GM18861 (cell line): ENCODE measurements around the gene TMEM107.

Source experiments
- ATAC-seq: cut with Tn5 transposase; IDR thresholded peaks from one replicate; pipeline ENCODE4 v1.9.1; 2021; ENCODE audit not compliant: unreplicated experiment

The TMEM107 gene

GRCh38 chr17:8138672-8139371 lies 37.4 kb downstream of the TMEM107 start:
- ATAC-seq, result peak; percentile 68

DNA sequence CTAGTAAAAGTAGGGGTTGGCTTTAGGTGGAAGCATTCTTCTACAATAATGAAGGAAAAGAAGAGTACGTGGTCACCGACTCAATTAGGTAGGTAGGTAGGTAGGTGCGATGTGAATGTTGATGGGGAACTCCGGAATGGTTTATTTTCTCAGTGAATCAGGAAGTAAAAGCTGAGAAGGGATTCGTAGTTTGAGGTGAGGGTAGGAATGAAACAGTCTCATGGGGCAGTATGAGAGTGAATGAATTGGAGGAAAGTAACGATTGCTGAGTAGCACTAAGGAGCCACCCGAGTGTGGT lies 37.9 kb downstream of the TMEM107 start:
- ATAC-seq, result no peak

DNA sequence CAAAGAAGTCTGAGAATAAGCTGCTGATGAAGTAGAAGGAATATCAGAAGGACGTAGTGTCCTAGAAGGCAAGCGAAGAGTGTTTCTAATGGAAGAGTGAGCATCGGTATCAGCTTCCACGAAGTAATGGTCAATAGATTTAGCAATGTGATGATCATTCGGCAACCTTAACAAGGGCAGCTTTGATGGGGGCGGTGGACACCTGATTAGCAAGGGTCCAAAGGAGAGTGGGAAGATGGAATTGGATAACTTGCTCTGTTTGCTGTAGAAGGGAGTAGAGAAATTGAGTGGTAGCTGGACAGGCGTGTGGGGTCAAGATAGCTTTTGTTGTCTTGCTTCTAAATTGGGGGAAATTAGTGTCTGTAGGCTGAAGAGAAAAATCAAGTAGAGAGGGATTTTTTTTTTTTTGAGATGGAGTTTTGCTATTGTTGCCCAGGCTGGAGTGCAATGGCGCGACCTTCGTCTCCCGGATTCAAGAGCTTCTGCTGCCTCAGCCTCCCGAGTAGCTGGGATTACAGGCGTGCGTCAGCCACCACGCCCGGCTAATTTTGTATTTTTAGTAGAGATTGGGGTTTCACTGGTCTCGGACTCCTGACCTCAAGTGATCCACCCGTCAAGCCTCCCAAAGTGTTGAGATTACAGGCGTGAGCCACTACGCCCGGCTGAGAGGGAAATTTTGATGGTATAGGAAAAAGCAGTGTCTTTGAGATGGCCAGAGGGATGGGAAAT lies 38.4 kb downstream of the TMEM107 start:
- no peak for ATAC-seq

GRCh38 chr17:8133941-8134340 lies 42.2 kb downstream of the TMEM107 start:
- no peak for ATAC-seq

GRCh38 chr17:8133399-8133798 lies 42.8 kb downstream of the TMEM107 start:
- no peak for ATAC-seq

DNA sequence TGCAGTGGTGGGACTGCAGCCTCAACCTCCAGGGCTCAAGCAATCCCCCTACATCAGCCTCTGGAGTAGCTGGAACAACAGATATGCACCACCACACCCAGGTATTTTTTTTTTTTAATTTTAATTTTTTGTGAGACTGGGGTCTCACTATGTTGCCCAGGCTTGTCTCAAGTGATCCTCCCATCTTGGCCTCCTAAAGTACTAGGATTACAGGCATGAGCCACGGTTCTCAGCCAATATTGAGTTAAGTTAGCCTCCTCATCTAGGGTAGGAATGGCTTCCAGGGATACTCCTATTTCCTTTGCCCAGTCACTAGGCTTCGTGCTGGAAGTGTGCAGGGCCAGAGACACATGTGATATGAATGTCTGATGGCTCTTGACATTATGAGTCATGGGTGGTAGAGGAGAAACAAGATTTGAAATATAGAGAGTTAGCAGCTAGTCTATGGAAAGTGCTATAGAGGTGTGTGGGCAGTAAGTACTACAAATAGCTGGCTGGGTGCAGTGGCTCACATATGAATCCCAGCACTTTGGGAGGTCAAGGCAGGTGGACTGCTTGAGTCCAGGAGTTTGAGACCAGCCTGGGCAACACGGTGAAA lies 44.2 kb downstream of the TMEM107 start:
- ATAC-seq, result no peak

- no peak for ATAC-seq
Measured at GRCh38 chr17:8128125-8128784, 47.9 kb downstream of the TMEM107 start.

- ATAC-seq, result no peak
Measured at GRCh38 chr17:8126491-8127066, 49.6 kb downstream of the TMEM107 start.

GRCh38 chr17:8125947-8126490 lies 50.2 kb downstream of the TMEM107 start:
- no peak for ATAC-seq

DNA sequence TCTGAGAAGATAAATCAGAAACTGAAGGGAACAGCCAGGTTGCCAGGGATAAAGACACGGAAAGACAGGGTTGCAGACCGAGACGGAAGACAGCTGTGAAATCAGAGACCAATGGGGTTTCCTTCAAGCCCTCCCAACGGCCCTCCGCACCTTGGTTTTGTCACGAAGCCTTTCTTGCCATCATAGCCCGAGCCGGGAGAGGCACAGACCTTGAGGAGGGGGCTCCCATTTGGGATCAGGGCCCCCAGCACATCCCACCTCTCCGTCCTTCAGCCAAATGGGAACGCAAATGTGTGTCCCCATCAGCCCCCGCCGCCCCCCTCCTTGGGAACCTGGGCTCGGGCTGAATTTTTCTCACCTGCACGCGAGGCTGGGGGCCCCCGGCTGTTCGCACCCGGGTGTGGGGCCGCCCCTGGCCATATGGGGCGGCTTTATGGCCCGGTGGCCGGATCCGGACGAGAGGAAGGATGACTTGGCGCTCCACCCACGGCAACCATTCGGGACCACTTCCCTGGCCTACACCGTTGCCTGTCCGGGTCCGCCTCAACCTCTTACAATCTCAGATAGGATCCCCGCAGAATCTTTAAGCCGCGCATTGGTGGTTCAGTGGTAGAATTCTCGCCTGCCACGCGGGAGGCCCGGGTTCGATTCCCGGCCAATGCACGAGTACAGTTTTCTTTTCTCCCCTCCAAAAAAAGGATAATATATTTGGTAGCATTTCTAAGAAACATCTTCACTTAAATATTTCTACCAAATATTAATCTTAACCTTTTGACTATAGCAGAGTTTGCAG lies 50.8 kb downstream of the TMEM107 start:
- no peak for ATAC-seq

- ATAC-seq, result no peak
Measured at GRCh38 chr17:8124350-8125153, 51.6 kb downstream of the TMEM107 start.

GRCh38 chr17:8123695-8124349 lies 52.4 kb downstream of the TMEM107 start, which contains the start of gene HES7:
HES7 (minus strand) TSS chr17:8124106; CDS start chr17:8124084, 22 bp downstream.
- ATAC-seq, result no peak

DNA sequence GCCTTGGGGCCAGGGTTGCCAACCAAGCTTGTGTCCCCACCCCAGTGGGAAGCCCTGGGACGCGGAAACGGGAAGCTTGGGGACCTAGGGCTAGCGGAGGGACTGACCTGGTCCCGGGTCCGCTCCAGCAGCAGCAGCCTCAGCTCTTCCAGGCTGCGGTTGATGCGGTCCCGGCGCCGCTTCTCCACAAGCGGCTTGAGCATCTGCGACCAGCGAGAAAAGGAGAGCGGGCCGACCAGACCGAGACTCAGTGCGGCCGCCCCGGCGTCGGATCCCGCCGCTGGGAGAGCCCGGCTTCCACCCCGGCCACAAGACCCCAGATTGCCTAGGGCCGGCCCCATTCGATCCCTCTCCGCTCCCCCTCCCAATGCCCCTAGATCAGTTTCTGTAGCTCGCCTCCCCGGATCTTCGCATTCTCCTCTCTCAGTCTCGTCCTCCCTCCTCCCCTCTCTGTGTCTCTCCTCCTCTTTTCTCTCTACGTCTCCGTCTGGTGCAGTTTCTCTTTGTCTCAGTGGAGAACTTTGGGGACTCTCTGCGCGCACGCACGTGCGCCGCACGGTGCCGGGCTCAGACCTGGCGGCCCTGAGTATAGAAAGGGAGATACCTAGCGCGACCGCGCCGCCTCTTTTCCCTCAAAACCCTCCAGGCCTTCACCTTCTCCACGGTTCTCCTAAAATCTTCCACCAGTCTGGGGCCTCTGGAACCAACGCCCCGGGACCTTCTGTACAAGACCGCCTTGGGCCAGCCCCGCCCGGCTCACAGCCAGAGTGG lies 53.1 kb downstream of the TMEM107 start:
- no peak for ATAC-seq
